DOHH2 (cell line): ENCODE measurements around the gene NEBL.

Source experiments
- H3F3A ChIP-seq: fragments of 200-600 bp; sonication (generic), shearing (Covaris generic); 2 replicates; pipeline ENCODE4 v1.6.0; 2016; ENCODE audit warnings: antibody characterized with exemption, mild to moderate bottlenecking; ENCODE audit not compliant: control insufficient read depth, insufficient read depth
- H3K27ac ChIP-seq: fragments of 200-600 bp; sonication (generic); 2 replicates; pipeline ENCODE4 v1.5.1; 2014; ENCODE audit warnings: low read depth, mild to moderate bottlenecking, low read length, moderate library complexity
- H3K27me3 ChIP-seq: fragments of 200-600 bp; sonication (generic); 2 replicates; pipeline ENCODE4 v1.6.1; 2014; ENCODE audit warnings: mild to moderate bottlenecking, low read length, mixed read lengths; ENCODE audit not compliant: control insufficient read depth
- H3K36me3 ChIP-seq: fragments of 200-600 bp; sonication (generic); 2 replicates; pipeline ENCODE4 v1.6.1; 2014; ENCODE audit warnings: mild to moderate bottlenecking, low read length, moderate library complexity, mixed read lengths; ENCODE audit not compliant: control insufficient read depth
- H3K4me1 ChIP-seq: fragments of 200-600 bp; sonication (generic); 2 replicates; pipeline ENCODE4 v1.6.1; 2014; ENCODE audit warnings: mild to moderate bottlenecking, low read length, mixed read lengths; ENCODE audit not compliant: control insufficient read depth
- H3K4me2 ChIP-seq: fragments of 200-600 bp; sonication (generic); 2 replicates; pipeline ENCODE4 v1.6.0; 2014; ENCODE audit warnings: mild to moderate bottlenecking, low read length, moderate library complexity
- H3K4me3 ChIP-seq: fragments of 200-600 bp; sonication (generic); 2 replicates; pipeline ENCODE4 v1.5.1; 2014; ENCODE audit warnings: mild to moderate bottlenecking, low read length, mixed read lengths
- H3K79me2 ChIP-seq: fragments of 200-600 bp; sonication (generic); 2 replicates; pipeline ENCODE4 v1.6.1; 2014; ENCODE audit warnings: mild to moderate bottlenecking, low read length, mixed read lengths; ENCODE audit not compliant: control insufficient read depth
- H3K9me2 ChIP-seq: fragments of 200-600 bp; sonication (generic); replicated peaks from 2 replicates; pipeline ENCODE4 v1.6.1; 2014; ENCODE audit warnings: mild to moderate bottlenecking, low read length, mixed read lengths; ENCODE audit not compliant: control insufficient read depth
- H3K9me3 ChIP-seq: fragments of 200-600 bp; sonication (generic); 2 replicates; pipeline ENCODE4 v1.6.1; 2014; ENCODE audit warnings: antibody characterized with exemption, low read length, mixed read lengths; ENCODE audit not compliant: control insufficient read depth, insufficient read depth
- H4K20me1 ChIP-seq: fragments of 200-600 bp; sonication (generic); 2 replicates; pipeline ENCODE4 v1.6.0; 2014; ENCODE audit warnings: low read depth, mild to moderate bottlenecking, antibody characterized with exemption, low read length, moderate library complexity; ENCODE audit not compliant: control insufficient read depth, insufficient read depth
- EZH2phosphoT487 ChIP-seq: fragments of 200-600 bp; sonication (generic); IDR thresholded peaks from 2 replicates; pipeline ENCODE4 v1.6.1; 2017; ENCODE audit warnings: borderline replicate concordance, mild to moderate bottlenecking, antibody characterized with exemption, low read length, moderate library complexity, mixed read lengths
- TF ChIP-seq, protein P1 (sequence below): fragments of 200-600 bp; sonication (generic); IDR thresholded peaks from one replicate; pipeline ENCODE4 v1.5.1; 2014; ENCODE audit warnings: antibody characterized with exemption, mild to moderate bottlenecking, low read depth, low read length; ENCODE audit not compliant: poor library complexity, severe bottlenecking

The NEBL gene

DNA sequence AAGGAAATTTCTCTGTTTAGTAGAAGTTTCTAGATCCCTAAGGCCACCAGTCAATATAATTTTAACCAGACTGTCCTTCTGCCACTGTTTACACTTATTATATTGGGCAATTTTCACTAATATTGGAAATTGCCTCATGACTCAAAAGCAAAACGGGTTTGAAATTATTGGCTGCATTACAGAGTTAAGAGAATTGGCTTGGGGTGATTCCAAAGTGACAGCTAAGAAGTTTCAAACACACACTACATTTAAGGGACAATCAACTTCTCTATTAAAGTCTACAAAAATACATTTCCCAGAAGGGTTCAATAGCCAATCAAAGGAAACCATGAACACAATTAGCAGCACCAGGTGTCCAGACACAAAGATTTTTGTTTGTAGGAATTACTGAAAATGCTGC is 111.9 kb downstream of the NEBL start:
- Histone ChIP-seq H3F3A (no peaks in the 10 kb centered on the region), H3K27me3 (no peaks in the 10 kb centered on the region), H3K9me3 (no peaks in the 10 kb centered on the region), H3K36me3 (no peaks in the 10 kb centered on the region), H3K79me2 (no peaks in the 10 kb centered on the region), H3K9me2 (no peaks in the 10 kb centered on the region), H4K20me1 (no peaks in the 10 kb centered on the region), H3K27ac (no peak overlapping the region), H3K4me1 (no peaks in the 10 kb centered on the region), H3K4me2 (no peak overlapping the region), H3K4me3 (no peak overlapping the region)
- TF ChIP-seq, protein P1, sequence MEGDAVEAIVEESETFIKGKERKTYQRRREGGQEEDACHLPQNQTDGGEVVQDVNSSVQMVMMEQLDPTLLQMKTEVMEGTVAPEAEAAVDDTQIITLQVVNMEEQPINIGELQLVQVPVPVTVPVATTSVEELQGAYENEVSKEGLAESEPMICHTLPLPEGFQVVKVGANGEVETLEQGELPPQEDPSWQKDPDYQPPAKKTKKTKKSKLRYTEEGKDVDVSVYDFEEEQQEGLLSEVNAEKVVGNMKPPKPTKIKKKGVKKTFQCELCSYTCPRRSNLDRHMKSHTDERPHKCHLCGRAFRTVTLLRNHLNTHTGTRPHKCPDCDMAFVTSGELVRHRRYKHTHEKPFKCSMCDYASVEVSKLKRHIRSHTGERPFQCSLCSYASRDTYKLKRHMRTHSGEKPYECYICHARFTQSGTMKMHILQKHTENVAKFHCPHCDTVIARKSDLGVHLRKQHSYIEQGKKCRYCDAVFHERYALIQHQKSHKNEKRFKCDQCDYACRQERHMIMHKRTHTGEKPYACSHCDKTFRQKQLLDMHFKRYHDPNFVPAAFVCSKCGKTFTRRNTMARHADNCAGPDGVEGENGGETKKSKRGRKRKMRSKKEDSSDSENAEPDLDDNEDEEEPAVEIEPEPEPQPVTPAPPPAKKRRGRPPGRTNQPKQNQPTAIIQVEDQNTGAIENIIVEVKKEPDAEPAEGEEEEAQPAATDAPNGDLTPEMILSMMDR = no peak
- no peak for TF ChIP-seq EZH2phosphoT487

DNA sequence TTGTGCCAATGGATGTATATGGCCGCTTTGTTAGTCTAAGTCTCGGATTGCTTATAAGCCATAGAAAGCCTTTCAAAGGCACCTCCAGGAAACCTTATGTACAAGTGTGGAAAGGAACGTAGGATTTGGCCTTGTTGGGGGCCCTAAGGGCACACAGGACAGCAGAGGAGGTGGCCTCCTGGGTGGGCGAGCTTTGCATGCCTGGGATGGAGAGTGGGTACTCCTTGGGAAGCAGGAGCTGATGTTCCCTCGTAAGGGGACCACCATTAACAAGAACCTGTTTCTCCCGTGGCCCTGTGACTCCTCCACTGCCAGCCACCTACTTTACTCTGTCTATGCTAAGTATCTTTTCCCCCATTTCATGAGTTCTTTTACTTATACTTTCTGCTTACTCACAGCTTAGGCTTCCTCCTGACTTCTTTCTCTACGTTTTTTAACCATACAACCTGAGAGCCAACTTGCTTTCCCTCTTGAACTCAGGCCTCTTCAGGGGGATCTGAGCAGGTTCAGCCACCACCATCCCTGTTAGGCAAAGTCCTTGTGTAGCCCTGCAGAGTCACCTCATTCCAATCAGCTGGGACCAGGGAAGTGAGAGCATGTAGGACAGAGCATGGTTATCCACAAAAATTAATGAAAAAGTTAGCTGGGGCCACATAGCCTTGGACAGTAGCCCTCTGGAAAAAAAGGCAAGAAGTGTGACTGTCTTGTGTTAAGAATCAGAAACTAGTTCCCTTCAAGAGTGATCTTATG is 118.9 kb downstream of the NEBL start:
- H3K9me2 ChIP-seq = no peaks in the 10 kb centered on the region
- no peaks in the 10 kb centered on the region for H3K79me2 ChIP-seq
- H3K36me3 ChIP-seq = no peaks in the 10 kb centered on the region
- H4K20me1 ChIP-seq = no peaks in the 10 kb centered on the region
- no peaks in the 10 kb centered on the region for H3F3A ChIP-seq
- no peak for TF ChIP-seq EZH2phosphoT487
- TF ChIP-seq, protein P1 = no peak
- no peak overlapping the region for H3K4me3 ChIP-seq
- H3K27ac ChIP-seq = no peak overlapping the region
- H3K4me2 ChIP-seq = no peak overlapping the region
- no peaks in the 10 kb centered on the region for H3K4me1 ChIP-seq
- no peaks in the 10 kb centered on the region for H3K27me3 ChIP-seq
- H3K9me3 ChIP-seq = no peaks in the 10 kb centered on the region

DNA sequence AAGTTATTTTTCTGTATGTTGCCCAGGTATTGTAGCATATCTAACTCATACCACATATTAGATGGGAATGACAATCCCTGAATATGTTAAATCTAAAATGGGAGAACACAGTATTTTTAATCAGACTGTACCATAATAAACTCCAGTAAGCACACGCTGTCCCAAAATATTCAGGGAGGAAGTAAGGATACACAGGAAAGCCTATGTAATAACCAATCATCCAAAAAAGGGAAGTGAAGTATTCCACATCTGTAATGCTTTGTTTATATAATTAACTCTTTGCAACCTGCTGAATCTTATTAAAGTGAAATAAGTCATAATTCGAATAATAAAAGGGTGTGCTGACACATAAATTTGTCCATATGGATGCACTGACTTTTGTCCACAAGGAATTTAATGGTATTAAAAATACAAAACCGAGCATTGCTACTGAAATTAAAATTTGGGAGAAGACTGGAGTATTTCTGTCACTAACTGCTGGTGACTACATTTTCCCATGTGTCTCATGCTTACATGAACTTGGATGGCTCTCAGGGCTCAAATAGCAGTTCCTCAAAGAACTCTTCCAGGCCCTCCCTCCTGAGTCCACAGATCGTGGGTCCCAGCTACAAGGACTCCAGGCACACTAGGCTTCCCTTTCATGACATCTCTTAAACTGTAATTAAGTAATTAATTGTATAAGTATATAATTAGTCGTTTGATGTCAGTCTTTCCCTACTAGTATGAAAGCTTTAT is 120.6 kb downstream of the NEBL start:
- no peaks in the 10 kb centered on the region for H3K27me3 ChIP-seq
- no peaks in the 10 kb centered on the region for H3K4me1 ChIP-seq
- no peaks in the 10 kb centered on the region for H3K9me3 ChIP-seq
- H4K20me1 ChIP-seq = no peaks in the 10 kb centered on the region
- no peaks in the 10 kb centered on the region for H3K79me2 ChIP-seq
- no peak overlapping the region for H3K27ac ChIP-seq
- no peaks in the 10 kb centered on the region for H3K9me2 ChIP-seq
- no peak overlapping the region for H3K4me2 ChIP-seq
- TF ChIP-seq, protein P1 = no peak
- TF ChIP-seq EZH2phosphoT487 = no peak
- H3K4me3 ChIP-seq = no peak overlapping the region
- no peaks in the 10 kb centered on the region for H3K36me3 ChIP-seq
- no peaks in the 10 kb centered on the region for H3F3A ChIP-seq
